ENCODE measurements around the gene SPP1. TPM values are rescaled to one million over a fixed set of nuclear protein-coding genes. Genes with fewer than 3 reads are reported as not detected.

The SPP1 gene
- total RNA-seq, 2 donors from 2014 or later: 6.4 to 52.0 TPM

DNA sequence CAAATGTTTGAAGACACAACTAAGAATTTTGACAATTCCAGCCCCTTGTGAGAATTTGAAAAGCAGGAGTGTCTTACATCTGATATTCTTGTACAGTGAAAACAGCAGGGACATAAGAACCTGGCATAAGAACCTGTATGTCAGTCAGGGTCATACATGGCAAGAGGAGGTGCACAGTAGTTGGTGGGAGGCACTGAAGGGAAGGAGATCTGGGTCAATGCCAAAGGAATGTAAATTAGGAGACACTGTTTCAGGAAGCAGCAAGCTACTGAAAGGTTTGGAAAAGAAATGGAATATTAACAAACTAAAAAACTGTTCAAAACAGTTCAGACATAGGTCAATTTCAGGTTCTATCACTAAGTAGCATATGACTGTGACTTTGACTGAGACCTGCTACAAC, 25.0 kb upstream of the SPP1 start:
- Histone ChIP-seq H3K27ac (no peak overlapping the region), H3K36me3 (no peaks in the 10 kb centered on the region), H3K27me3 (replicated peaks; ENCODE audit: insufficient read depth) (no peaks in the 10 kb centered on the region), H3K4me3 (no peak overlapping the region), H3K4me1 (replicated peaks) (no peaks in the 10 kb centered on the region), H3K9me3 (no peaks in the 10 kb centered on the region)
- TF ChIP-seq, protein P1, sequence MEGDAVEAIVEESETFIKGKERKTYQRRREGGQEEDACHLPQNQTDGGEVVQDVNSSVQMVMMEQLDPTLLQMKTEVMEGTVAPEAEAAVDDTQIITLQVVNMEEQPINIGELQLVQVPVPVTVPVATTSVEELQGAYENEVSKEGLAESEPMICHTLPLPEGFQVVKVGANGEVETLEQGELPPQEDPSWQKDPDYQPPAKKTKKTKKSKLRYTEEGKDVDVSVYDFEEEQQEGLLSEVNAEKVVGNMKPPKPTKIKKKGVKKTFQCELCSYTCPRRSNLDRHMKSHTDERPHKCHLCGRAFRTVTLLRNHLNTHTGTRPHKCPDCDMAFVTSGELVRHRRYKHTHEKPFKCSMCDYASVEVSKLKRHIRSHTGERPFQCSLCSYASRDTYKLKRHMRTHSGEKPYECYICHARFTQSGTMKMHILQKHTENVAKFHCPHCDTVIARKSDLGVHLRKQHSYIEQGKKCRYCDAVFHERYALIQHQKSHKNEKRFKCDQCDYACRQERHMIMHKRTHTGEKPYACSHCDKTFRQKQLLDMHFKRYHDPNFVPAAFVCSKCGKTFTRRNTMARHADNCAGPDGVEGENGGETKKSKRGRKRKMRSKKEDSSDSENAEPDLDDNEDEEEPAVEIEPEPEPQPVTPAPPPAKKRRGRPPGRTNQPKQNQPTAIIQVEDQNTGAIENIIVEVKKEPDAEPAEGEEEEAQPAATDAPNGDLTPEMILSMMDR (IDR thresholded peaks at IDR 0.05): no peak
- TF ChIP-seq POLR2AphosphoS5 (IDR thresholded peaks at IDR 0.05) (no peak), POLR2A (IDR thresholded peaks at IDR 0.05) (no peak)
- no peak for DNase-seq (ENCODE audit: low spot score)
- intact Hi-C loops (cut with DNase I): no loop called here

DNA sequence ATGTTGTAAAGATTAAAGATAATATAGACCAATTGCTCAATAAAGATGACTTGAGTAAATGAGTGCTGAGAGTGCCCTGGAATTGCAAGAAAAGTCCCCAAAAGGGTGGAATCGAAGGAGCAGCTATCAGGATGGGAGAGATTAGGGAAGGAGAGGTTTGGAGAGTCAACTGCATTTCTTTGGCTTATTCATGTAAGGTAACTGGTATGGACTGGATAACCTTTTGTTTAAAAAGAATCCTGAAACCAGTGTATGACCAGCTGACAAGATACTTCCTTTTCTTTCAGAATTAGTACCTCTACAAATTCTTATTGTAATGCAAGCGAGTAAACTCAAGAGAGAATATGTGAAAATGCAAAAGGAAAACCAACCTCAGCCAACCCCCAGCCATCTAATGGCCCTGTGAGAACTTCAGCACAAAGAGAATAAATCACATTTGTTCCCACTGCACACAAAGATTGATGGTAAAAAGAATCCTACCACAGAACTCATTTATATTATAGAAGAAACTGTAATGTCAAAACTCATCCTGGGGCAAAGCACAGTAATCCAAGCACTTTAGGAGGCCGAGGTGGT, 24.5 kb upstream of the SPP1 start:
- H3K27ac ChIP-seq: no peak overlapping the region
- H3K4me3 ChIP-seq: no peak overlapping the region
- no peaks in the 10 kb centered on the region for H3K9me3 ChIP-seq
- TF ChIP-seq, protein P1 (IDR thresholded peaks at IDR 0.05): no peak
- TF ChIP-seq POLR2AphosphoS5 (IDR thresholded peaks at IDR 0.05) (no peak), POLR2A (IDR thresholded peaks at IDR 0.05) (no peak)
- DNase-seq (ENCODE audit: low spot score): no peak
- WGBS: 80% methylated on average over 3 of the region's 3 CpGs
- no peaks in the 10 kb centered on the region for H3K36me3 ChIP-seq
- intact Hi-C loops (cut with DNase I): no loop called here
- H3K27me3 ChIP-seq (replicated peaks; ENCODE audit: insufficient read depth): no peaks in the 10 kb centered on the region
- no peaks in the 10 kb centered on the region for H3K4me1 ChIP-seq (replicated peaks)

DNA sequence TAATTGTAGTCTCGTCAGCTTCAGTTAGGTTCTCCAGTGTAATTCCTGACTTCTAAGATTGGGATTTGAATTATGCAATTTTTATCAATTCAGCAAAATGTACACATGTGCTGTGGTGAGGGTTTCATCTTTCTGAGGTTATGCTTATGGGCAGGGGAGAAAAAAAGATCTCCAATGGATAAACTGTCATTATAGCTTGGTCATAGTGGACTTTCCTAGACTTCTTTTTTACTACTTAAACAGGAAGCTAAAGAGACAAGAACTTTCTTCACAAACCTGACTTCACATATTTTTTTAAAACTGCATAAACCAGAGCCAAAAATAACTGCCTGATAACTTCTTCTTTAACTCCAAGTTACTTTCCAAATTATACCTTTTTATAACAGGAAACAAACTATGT, 21.7 kb upstream of the SPP1 start:
- WGBS: 88% methylated on average over 1 of the region's 1 CpG
- H3K4me3 ChIP-seq: no peak overlapping the region
- DNase-seq (ENCODE audit: low spot score): no peak
- intact Hi-C loops (cut with DNase I): no loop called here
- no peaks in the 10 kb centered on the region for H3K4me1 ChIP-seq (replicated peaks)
- no peaks in the 10 kb centered on the region for H3K9me3 ChIP-seq
- H3K36me3 ChIP-seq: no peaks in the 10 kb centered on the region
- no peaks in the 10 kb centered on the region for H3K27me3 ChIP-seq (replicated peaks; ENCODE audit: insufficient read depth)
- no peak overlapping the region for H3K27ac ChIP-seq
- TF ChIP-seq POLR2A (IDR thresholded peaks at IDR 0.05) (no peak), POLR2AphosphoS5 (IDR thresholded peaks at IDR 0.05) (no peak)
- TF ChIP-seq, protein P1 (IDR thresholded peaks at IDR 0.05): no peak

DNA sequence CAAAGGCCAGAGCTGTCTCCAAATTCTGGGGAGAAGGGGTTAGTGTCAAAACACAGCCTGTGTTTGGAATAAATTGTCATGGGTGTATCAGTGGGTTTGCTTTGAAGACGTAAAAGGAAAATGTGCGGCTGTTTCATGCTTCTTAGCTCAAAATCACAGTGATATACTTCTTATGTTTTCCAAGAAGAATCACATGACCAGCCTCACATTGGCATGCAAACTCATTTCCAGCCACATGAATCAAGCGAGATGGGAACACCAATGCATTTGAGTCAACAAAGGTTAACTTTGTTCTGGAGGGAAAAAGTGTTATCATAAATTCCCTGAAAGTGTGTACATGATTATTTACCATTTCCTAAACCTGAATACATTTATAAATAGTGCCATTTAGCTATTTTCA, 19.0 kb upstream of the SPP1 start:
- no peak for DNase-seq (ENCODE audit: low spot score)
- no peaks in the 10 kb centered on the region for H3K27me3 ChIP-seq (replicated peaks; ENCODE audit: insufficient read depth)
- no peaks in the 10 kb centered on the region for H3K9me3 ChIP-seq
- WGBS: 86% methylated on average over 3 of the region's 3 CpGs
- intact Hi-C loops (cut with DNase I): no loop called here
- TF ChIP-seq, protein P1 (IDR thresholded peaks at IDR 0.05): no peak
- no peak for TF ChIP-seq POLR2AphosphoS5 (IDR thresholded peaks at IDR 0.05)
- no peak for TF ChIP-seq POLR2A (IDR thresholded peaks at IDR 0.05)
- H3K36me3 ChIP-seq: no peaks in the 10 kb centered on the region
- no peaks in the 10 kb centered on the region for H3K4me1 ChIP-seq (replicated peaks)
- no peak overlapping the region for H3K27ac ChIP-seq
- no peak overlapping the region for H3K4me3 ChIP-seq

DNA sequence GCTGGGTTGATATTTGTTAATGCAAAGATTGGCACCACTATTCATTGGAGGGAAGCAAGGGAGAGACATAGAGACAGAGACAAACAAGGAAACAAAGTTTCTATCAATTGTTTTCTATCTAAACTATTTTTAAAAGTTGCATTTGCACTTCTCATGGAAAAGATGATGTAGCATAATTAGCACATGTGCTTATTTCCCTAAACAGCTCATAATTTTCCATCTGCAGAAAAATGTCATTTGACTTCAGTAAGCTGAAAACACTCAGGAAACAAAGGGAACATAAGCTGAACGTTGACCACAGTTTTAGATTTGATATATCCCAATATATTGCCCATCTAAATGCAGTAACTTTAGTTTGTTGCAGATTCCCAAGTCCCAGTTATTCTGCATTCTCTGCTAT, 18.5 kb upstream of the SPP1 start:
- no peaks in the 10 kb centered on the region for H3K36me3 ChIP-seq
- 45% methylated on average over 1 of the region's 1 CpG for WGBS
- H3K27ac ChIP-seq: no peak overlapping the region
- H3K27me3 ChIP-seq (replicated peaks; ENCODE audit: insufficient read depth): no peaks in the 10 kb centered on the region
- intact Hi-C loops (cut with DNase I): no loop called here
- no peaks in the 10 kb centered on the region for H3K9me3 ChIP-seq
- no peak for TF ChIP-seq POLR2A (IDR thresholded peaks at IDR 0.05)
- no peak for TF ChIP-seq POLR2AphosphoS5 (IDR thresholded peaks at IDR 0.05)
- TF ChIP-seq, protein P1 (IDR thresholded peaks at IDR 0.05): no peak
- H3K4me3 ChIP-seq: no peak overlapping the region
- H3K4me1 ChIP-seq (replicated peaks): no peaks in the 10 kb centered on the region
- DNase-seq (ENCODE audit: low spot score): no peak
